Activated CD8-positive, alpha-beta T cell treated with anti-CD3 and anti-CD28 coated beads for 36 hours (primary cell): ENCODE results near the gene COPZ1. TPM values are rescaled to one million over a fixed set of nuclear protein-coding genes. Genes with fewer than 3 reads are reported as not detected.

Experiments
- ATAC-seq: fragments of 200-7000 bp; cut with Tn5 transposase; one replicate; pipeline ENCODE4 v1.10.0; 2021; ENCODE audit warnings: mild to moderate bottlenecking, moderate library complexity
- CTCF ChIA-PET: fragments of 350-600 bp; sonication (Branson Sonifier 250); formaldehyde crosslinking; loops from one replicate; lab custom pipeline; 2021; ENCODE audit warnings: antibody characterized with exemption; lab: Charles Lee
- POLR2A ChIA-PET: fragments of 350-600 bp; sonication (Branson Sonifier 250); formaldehyde crosslinking; loops from one replicate; lab custom pipeline; 2021; ENCODE audit warnings: antibody characterized with exemption; lab: Charles Lee
- DNase-seq: peaks from one replicate; pipeline ENCODE4 v3.0.0-alpha.2; 2020
- H3K27ac Mint-ChIP-seq: one replicate; pipeline ENCODE4 v1.8.0; 2021; ENCODE audit warnings: mild to moderate bottlenecking, mixed read lengths
- H3K27me3 Mint-ChIP-seq: one replicate; pipeline ENCODE4 v1.8.0; 2021; ENCODE audit warnings: mixed read lengths
- H3K36me3 Mint-ChIP-seq: one replicate; pipeline ENCODE4 v1.8.0; 2021; ENCODE audit warnings: low read depth, mixed read lengths
- H3K4me1 Mint-ChIP-seq: one replicate; pipeline ENCODE4 v1.8.0; 2021; ENCODE audit warnings: low read depth, mixed read lengths
- H3K4me3 Mint-ChIP-seq: one replicate; pipeline ENCODE4 v1.8.0; 2021; ENCODE audit warnings: mild to moderate bottlenecking, moderate library complexity, mixed read lengths
- H3K9me3 Mint-ChIP-seq: one replicate; pipeline ENCODE4 v1.8.0; 2021; ENCODE audit warnings: mixed read lengths
- intact Hi-C: fragments of 100-400 bp; cut with micrococcal nuclease; formaldehyde crosslinking; loops from one replicate; pipeline ENCODE4 v1.10.0; 2022
- total RNA-seq, 2 experiments: library from RNA; stranded (reverse); gene quantifications; one replicate each; pipeline ENCODE4 v1.2.3, GENCODE V29; 2021
- TF ChIP-seq, protein P1 (sequence below): fragments of 200-600 bp; IDR thresholded peaks from one replicate; pipeline ENCODE4 v1.8.0; 2022; ENCODE audit warnings: antibody characterized with exemption, mild to moderate bottlenecking

The COPZ1 gene
- total RNA-seq, 2 experiments from 2014 or later = 75.8 to 78.4 TPM

DNA sequence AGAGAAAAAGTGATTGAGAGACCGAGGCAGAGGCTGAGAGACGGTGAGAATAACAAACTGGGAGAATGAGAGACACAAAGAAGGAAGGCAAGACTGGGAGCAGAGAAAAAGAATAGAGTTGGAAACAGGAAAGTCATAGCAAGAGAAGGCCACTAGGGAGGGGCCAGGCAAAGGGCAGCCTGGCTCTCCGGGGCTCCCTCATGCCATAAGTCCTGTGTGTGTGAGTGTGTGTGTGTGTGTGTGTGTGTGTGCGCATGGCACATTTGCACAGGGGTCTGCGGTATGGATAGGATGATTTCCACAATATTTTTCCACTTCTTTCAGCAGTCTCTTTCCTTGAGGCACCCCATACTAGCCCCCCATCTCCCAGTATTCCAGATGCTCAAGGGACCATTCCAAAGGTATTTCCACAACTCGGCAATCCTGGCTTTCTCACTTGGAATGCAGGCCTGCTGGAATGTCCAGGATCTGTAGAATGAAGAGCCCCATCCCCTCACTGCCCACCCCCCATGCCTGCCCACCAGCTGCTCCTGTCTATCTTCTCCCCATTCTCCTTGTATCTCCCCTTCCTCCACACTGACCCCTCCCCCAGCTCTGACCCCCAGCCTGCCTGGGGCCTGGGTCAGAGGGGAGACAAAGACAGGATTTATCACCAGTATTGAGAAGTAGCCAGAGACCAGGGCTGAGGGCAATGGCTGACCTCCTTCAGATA, 30.3 kb downstream of the COPZ1 start:
- no peaks in the 10 kb centered on the region for H3K27me3 Mint-ChIP-seq
- H3K4me3 Mint-ChIP-seq = no peak overlapping the region
- TF ChIP-seq, protein P1, sequence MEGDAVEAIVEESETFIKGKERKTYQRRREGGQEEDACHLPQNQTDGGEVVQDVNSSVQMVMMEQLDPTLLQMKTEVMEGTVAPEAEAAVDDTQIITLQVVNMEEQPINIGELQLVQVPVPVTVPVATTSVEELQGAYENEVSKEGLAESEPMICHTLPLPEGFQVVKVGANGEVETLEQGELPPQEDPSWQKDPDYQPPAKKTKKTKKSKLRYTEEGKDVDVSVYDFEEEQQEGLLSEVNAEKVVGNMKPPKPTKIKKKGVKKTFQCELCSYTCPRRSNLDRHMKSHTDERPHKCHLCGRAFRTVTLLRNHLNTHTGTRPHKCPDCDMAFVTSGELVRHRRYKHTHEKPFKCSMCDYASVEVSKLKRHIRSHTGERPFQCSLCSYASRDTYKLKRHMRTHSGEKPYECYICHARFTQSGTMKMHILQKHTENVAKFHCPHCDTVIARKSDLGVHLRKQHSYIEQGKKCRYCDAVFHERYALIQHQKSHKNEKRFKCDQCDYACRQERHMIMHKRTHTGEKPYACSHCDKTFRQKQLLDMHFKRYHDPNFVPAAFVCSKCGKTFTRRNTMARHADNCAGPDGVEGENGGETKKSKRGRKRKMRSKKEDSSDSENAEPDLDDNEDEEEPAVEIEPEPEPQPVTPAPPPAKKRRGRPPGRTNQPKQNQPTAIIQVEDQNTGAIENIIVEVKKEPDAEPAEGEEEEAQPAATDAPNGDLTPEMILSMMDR = no peak
- ChIA-PET POLR2A (interaction anchor here (1.0 kb wide), 1 partner anchor 75 kb away, joined by 3 read pairs; the partner anchor contains the start of gene HNRNPA1), CTCF (interaction anchor here (1.3 to 9.0 kb wide), 5 partner anchors 20 to 104 kb away, joined by 3 to 117 read pairs (median 47); partner anchors contain the start of gene COPZ1)
- DNase-seq (no peak), ATAC-seq (no peak)
- no peaks in the 10 kb centered on the region for H3K9me3 Mint-ChIP-seq
- no peak overlapping the region for H3K27ac Mint-ChIP-seq
- H3K4me1 Mint-ChIP-seq = peaks cover 16% of the 10 kb centered on the region
- H3K36me3 Mint-ChIP-seq = peaks cover 8% of the 10 kb centered on the region
- intact Hi-C loops = no loop called here

DNA sequence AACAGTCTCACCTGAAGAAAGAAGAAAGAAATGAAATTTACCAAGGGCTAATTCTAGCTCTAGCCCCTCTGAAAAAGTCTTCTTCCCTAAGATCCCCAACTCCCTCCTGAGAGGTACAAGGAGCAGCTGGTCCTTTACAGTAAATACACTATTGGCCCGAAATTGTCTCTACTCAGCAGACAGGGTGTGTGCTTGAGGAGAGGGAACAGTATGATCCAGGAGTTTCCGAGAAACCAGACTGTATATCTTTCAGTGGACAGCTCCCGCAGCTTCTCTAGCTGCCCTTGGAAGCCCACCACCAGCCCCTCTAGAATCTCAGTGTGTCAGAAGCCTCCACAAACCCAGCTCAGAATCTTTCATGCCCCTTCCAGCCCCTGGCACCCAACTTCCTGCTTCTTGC, 31.3 kb downstream of the COPZ1 start:
- ChIA-PET POLR2A (interaction anchor here (0.7 to 6.3 kb wide), 5 partner anchors 10 to 76 kb away, joined by 3 to 70 read pairs (median 3); partner anchors contain the start of gene HNRNPA1), CTCF (interaction anchor here (0.6 to 9.0 kb wide), 9 partner anchors 9 to 171 kb away, joined by 3 to 117 read pairs (median 4); partner anchors contain the start of gene COPZ1)
- H3K4me1 Mint-ChIP-seq = peaks cover 22% of the 10 kb centered on the region
- intact Hi-C loops = no loop called here
- H3K4me3 Mint-ChIP-seq = no peak overlapping the region
- DNase-seq (no peak), ATAC-seq (no peak)
- no peaks in the 10 kb centered on the region for H3K27me3 Mint-ChIP-seq
- peaks cover 6% of the 10 kb centered on the region for H3K36me3 Mint-ChIP-seq
- TF ChIP-seq, protein P1 = no peak
- no peak overlapping the region for H3K27ac Mint-ChIP-seq
- no peaks in the 10 kb centered on the region for H3K9me3 Mint-ChIP-seq

DNA sequence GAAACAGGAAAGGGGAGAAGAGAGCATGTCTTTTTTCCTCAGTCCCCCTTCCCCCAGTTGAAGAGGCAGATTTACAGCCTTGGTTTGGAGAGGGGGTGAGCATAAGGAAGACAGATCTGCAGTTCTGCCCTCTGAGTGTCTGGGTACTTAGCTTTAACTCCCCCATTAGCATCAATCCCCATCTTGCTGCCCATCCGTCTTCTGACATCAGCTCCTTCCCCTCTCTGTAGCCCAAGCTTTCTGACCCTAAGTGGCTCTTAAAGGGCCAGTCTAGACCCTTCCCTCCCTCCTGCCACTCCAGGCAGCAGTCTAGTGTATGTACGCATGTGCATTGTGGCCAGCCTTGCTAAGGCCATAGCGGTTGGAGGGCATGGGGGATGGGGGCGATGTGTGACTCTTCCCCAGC, 32.0 kb downstream of the COPZ1 start:
- intact Hi-C loops = no loop called here
- Mint-ChIP-seq H3K36me3 (peaks cover under 1% of the 10 kb centered on the region), H3K4me1 (peaks cover 18% of the 10 kb centered on the region), H3K9me3 (no peaks in the 10 kb centered on the region), H3K27me3 (no peaks in the 10 kb centered on the region), H3K27ac (no peak overlapping the region), H3K4me3 (no peak overlapping the region)
- CTCF ChIA-PET = interaction anchor here (1.1 to 9.0 kb wide), 8 partner anchors 12 to 170 kb away, joined by 3 to 117 read pairs (median 6); partner anchors contain the start of gene COPZ1
- ATAC-seq (no peak), DNase-seq (no peak)
- POLR2A ChIA-PET = interaction anchor here (0.6 to 6.3 kb wide), 8 partner anchors 12 to 76 kb away, joined by 3 to 70 read pairs (median 4); partner anchors contain the start of gene COPZ1
- TF ChIP-seq, protein P1 = no peak

DNA sequence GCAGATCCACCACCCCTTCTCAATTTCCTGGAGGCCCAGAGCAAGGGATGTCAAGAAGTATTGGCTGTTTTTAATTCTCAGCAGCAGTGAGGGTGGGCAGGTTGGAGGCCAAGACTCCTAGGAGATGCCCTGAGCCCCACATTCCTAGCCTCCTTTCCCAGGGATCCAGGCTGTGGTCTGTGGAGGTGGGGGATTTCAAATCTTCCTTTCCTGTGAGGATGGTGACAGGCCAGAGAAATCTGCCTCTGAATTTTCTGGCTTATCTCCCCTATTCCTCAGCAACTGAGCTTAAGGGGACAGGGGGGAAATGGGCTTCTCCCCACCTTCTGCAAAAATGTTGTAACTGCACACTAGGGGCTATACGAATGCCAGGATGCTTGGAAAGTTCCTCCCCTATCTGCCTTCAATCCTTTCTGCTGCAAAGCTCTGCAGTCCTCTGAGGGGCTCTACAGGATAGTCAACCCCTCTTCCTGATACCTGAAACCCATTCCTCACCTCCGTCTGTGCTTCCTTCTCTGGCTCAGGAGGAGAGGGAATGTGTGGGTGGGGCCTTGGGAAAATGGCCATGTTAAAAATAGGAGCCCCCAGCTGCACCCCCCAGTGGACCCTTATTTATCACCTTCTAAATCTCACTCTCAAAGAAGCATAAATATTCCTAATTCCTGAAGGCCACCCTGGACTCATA, 32.7 kb downstream of the COPZ1 start:
- Mint-ChIP-seq H3K27me3 (no peaks in the 10 kb centered on the region), H3K36me3 (no peaks in the 10 kb centered on the region), H3K4me3 (no peak overlapping the region), H3K4me1 (peaks cover 12% of the 10 kb centered on the region), H3K9me3 (no peaks in the 10 kb centered on the region), H3K27ac (no peak overlapping the region)
- DNase-seq = no peak
- intact Hi-C loops = no loop called here
- ATAC-seq = no peak
- ChIA-PET CTCF (interaction anchor here (1.3 to 9.0 kb wide), 8 partner anchors 11 to 169 kb away, joined by 3 to 117 read pairs (median 16); no protein-coding TSS in a partner anchor), POLR2A (interaction anchor here (0.6 to 6.3 kb wide), 9 partner anchors 11 to 77 kb away, joined by 3 to 70 read pairs (median 5); partner anchors contain the start of genes CBX5, COPZ1 and HNRNPA1)
- TF ChIP-seq, protein P1 = no peak
